Right atrium auricular region (tissue), 2 donors: ENCODE results near the gene CDC25C. TPM values are rescaled to one million over a fixed set of nuclear protein-coding genes. Genes with fewer than 3 reads are reported as not detected.
A peak's percentile ranks its signal among the peaks of the same experiment; 100 is the strongest.

Experiments
- DNase-seq: peaks from one replicate; pipeline ENCODE4 v3.0.0-alpha.2; 2019; ENCODE audit warnings: low spot score
- H3K27ac ChIP-seq, 2 donors: fragments of 200-600 bp; sonication (generic); 1 replicate in 1 of 2; 2 replicates in 1 of 2; pipeline ENCODE4 v1.5.1; 2016 to 2019
- H3K27me3 ChIP-seq, 2 donors: fragments of 200-600 bp; sonication (generic); one replicate each; pipeline versions ENCODE4 v1.5.1 to v1.6.0; 2017 to 2019
- H3K36me3 ChIP-seq: fragments of 200-600 bp; sonication (generic); one replicate; pipeline ENCODE4 v1.5.1; 2016
- H3K4me1 ChIP-seq, 2 donors: fragments of 200-600 bp; sonication (generic); one replicate each; pipeline versions ENCODE4 v1.5.1 to v1.6.0; 2017 to 2019
- H3K4me3 ChIP-seq, 2 donors: fragments of 200-600 bp; sonication (generic); 1 replicate in 1 of 2; 2 replicates in 1 of 2; pipeline ENCODE4 v1.5.1; 2017 to 2019; ENCODE audit warnings: mild to moderate bottlenecking in 1 of 2, moderate library complexity in 1 of 2
- H3K9me3 ChIP-seq, 2 donors: fragments of 200-600 bp; sonication (generic); one replicate each; pipeline ENCODE4 v1.5.1; 2019
- CTCF ChIP-seq, 2 donors: fragments of 200-600 bp; sonication (generic); IDR thresholded peaks; one replicate each; pipeline ENCODE4 v1.5.1; 2019; ENCODE audit warnings: antibody characterized with exemption in 2 of 2
- total RNA-seq, 2 donors: library from RNA; depleted of rRNA; stranded (reverse); fragments of >200 nt; gene quantifications; one replicate each; pipeline ENCODE4 v1.1.0, GENCODE V29; 2016

The CDC25C gene
- total RNA-seq, 2 donors from 2014 or later = 0.30 TPM; not detected in 1

GRCh38 chr5:138316355-138316754, 15.2 kb downstream of the CDC25C start:
- Histone ChIP-seq H3K4me1 (no peaks in the 10 kb centered on the region), H3K9me3 (no peaks in the 10 kb centered on the region), H3K4me3 (no peak overlapping the region), H3K27me3 (no peaks in the 10 kb centered on the region), H3K27ac (no peak overlapping the region), H3K36me3 (no peaks in the 10 kb centered on the region)
- no peak for TF ChIP-seq CTCF (IDR thresholded peaks at IDR 0.05)
- no peak for DNase-seq

GRCh38 chr5:138315751-138316278, 15.8 kb downstream of the CDC25C start:
- TF ChIP-seq CTCF (IDR thresholded peaks at IDR 0.05) = no peak
- Histone ChIP-seq H3K4me3 (no peak overlapping the region), H3K27me3 (no peaks in the 10 kb centered on the region), H3K27ac (no peak overlapping the region), H3K36me3 (no peaks in the 10 kb centered on the region), H3K9me3 (no peaks in the 10 kb centered on the region), H3K4me1 (no peaks in the 10 kb centered on the region)
- no peak for DNase-seq

- TF ChIP-seq CTCF (IDR thresholded peaks at IDR 0.05) = peak in 1 of 2 donors; percentile 25
- no peak overlapping the region for H3K4me3 ChIP-seq
- no peaks in the 10 kb centered on the region for H3K27me3 ChIP-seq
- H3K36me3 ChIP-seq = no peaks in the 10 kb centered on the region
- no peaks in the 10 kb centered on the region for H3K4me1 ChIP-seq
- H3K9me3 ChIP-seq = no peaks in the 10 kb centered on the region
- H3K27ac ChIP-seq = peak overlapping the region in 1 of 2 donors; percentile 12
- DNase-seq = peak; percentile 60
Observed at GRCh38 chr5:138305797-138306196, 25.8 kb downstream of the CDC25C start.

- Histone ChIP-seq H3K27me3 (no peaks in the 10 kb centered on the region), H3K27ac (no peak overlapping the region), H3K9me3 (no peaks in the 10 kb centered on the region), H3K4me1 (no peaks in the 10 kb centered on the region), H3K4me3 (no peak overlapping the region), H3K36me3 (no peaks in the 10 kb centered on the region)
- no peak for TF ChIP-seq CTCF (IDR thresholded peaks at IDR 0.05)
- DNase-seq = no peak
Observed at GRCh38 chr5:138303372-138303771, 28.2 kb downstream of the CDC25C start.

GRCh38 chr5:138289296-138289695, 42.3 kb downstream of the CDC25C start:
- Histone ChIP-seq H3K9me3 (no peaks in the 10 kb centered on the region), H3K4me3 (no peak overlapping the region), H3K27ac (no peak overlapping the region), H3K36me3 (no peaks in the 10 kb centered on the region), H3K27me3 (no peaks in the 10 kb centered on the region), H3K4me1 (no peaks in the 10 kb centered on the region)
- DNase-seq = no peak
- no peak for TF ChIP-seq CTCF (IDR thresholded peaks at IDR 0.05)

GRCh38 chr5:138287246-138287645, 44.4 kb downstream of the CDC25C start:
- Histone ChIP-seq H3K9me3 (no peaks in the 10 kb centered on the region), H3K36me3 (no peaks in the 10 kb centered on the region), H3K27me3 (no peaks in the 10 kb centered on the region), H3K4me3 (no peak overlapping the region), H3K4me1 (no peaks in the 10 kb centered on the region), H3K27ac (no peak overlapping the region)
- no peak for TF ChIP-seq CTCF (IDR thresholded peaks at IDR 0.05)
- no peak for DNase-seq
